AG09319 (cell line): ENCODE measurements around the gene PRDM16.

Experiments
- DNase-seq: peaks from one replicate; pipeline ENCODE4 v3.0.0-alpha.2; 2010; ENCODE audit warnings: low read depth; ENCODE audit errors: extremely low read depth
- TF ChIP-seq, protein P1 (sequence below): IDR thresholded peaks from 2 replicates; pipeline ENCODE4 v1.5.1; 2011; ENCODE audit warnings: low read depth, mild to moderate bottlenecking, inconsistent platforms, low read length, moderate library complexity

The PRDM16 gene

DNA sequence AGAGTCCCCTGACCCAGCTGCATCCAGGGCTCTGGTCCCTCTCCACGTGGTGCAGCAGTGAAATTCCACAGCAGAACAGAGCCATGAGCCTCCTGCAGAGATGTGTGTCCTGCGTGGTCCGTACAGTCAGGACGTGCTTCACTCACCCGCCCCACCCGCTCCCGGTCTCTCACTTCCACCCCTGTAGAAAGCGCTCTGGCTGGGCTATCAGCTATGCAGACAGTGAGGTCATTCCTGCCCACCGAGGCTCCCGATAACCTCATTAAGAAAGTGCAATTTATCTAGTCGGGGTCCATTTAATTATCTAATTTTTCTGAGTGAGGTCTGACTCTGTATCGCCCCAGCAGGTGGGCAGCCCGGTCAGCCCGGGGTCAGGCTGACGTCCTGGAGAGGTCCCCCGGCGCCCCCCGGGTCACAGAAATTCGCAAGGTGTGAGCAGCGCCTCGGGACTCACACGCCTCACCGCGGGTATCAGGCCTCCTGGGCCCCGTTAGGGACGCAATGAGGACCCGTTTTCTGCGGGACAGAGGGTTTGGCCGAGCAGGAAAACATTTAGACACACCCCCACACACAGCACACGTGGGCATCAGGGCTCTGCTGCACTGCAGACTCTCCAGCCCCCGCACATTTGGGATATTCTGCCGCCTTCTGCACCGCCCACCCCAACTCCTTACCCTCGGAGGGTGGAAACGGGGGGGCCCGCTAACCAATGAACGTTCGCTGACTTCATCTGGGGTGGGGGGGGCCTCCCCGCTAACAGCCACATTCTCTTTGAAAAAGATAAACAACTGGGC is 76.7 kb downstream of the PRDM16 start:
- TF ChIP-seq, protein P1, sequence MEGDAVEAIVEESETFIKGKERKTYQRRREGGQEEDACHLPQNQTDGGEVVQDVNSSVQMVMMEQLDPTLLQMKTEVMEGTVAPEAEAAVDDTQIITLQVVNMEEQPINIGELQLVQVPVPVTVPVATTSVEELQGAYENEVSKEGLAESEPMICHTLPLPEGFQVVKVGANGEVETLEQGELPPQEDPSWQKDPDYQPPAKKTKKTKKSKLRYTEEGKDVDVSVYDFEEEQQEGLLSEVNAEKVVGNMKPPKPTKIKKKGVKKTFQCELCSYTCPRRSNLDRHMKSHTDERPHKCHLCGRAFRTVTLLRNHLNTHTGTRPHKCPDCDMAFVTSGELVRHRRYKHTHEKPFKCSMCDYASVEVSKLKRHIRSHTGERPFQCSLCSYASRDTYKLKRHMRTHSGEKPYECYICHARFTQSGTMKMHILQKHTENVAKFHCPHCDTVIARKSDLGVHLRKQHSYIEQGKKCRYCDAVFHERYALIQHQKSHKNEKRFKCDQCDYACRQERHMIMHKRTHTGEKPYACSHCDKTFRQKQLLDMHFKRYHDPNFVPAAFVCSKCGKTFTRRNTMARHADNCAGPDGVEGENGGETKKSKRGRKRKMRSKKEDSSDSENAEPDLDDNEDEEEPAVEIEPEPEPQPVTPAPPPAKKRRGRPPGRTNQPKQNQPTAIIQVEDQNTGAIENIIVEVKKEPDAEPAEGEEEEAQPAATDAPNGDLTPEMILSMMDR = no peak
- DNase-seq = no peak

DNA sequence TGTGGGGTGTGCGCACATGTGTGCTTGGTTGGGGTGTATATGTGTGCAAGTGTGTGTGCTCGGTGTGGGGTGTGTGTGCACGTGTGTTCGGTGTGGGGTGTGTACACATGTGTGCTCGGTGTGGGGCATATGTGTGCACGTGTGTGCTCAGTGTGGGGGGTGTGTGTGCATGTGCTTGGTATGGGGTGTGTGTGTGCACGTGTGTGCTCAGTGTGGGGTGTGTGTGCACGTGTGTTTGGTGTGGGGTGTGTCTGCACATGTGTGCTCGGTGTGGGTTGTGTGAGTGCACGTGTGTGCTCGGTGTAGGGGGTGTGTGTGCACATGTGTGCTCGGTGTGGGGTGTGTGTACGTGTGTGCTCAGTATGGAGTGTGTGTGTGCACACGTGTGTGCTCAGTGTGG is 77.5 kb downstream of the PRDM16 start:
- TF ChIP-seq, protein P1 = no peak
- no peak for DNase-seq

DNA sequence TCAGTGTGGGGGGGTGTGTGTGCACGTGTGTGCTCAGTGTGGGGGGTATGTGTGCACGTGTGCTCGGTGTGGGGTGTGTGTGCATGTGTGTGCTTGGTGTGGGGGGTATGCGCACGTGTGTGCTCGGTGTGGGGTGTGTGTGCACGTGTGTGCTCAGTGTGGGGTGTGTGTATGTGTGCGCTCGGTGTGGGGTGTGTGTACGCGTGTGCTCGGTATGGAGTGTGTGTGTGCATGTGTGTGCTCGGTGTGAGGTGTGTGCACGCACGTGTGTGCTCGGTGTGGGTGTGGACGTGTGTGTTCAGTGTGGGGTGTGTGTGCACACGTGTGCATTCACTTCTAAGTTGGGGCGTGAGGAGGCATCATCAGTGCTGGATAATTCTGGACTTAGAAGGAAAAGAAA is 77.9 kb downstream of the PRDM16 start:
- TF ChIP-seq, protein P1 = no peak
- no peak for DNase-seq

GRCh38 chr1:3148171-3148570 is 79.2 kb downstream of the PRDM16 start:
- DNase-seq = no peak
- TF ChIP-seq, protein P1 = no peak

DNA sequence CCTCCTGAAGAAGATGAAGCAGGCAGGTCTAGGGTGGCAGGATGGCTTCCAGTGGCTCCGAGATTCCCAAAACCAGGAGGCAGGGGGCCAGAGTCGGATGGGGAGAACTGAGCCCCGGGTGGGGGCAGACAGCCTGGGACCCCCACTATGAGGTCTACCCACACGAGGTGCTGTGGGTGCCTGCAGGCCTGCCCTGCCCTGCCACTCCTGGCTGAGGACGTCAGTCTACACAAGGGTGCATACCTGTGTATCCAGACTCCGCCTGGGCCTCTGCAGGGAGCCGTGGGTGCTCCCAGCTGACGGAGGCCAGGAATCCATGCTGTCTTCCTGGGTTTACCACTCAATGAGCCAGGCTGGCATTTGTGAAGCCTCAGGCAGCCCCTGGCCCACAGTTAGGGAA is 80.3 kb downstream of the PRDM16 start:
- DNase-seq = no peak
- TF ChIP-seq, protein P1 = no peak

DNA sequence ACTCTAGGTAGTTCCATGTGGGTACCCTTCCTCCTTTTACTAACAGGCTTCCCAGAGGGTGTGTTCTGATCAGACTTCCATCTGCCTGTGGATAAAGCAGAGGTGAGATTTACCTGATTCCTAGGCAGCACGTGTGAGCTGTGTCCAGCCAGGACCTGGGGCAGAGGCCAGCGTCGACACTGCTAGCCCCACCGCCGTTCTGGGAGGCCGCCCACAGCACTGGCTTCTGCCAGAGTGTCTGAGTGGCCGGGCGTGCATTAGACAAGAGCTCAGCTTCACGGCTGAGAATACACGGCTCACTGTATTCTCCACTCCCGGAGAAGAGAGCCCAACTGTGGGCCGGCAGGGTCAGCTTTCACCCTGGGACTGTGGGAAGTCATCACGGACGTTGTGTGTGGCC is 82.5 kb downstream of the PRDM16 start:
- no peak for DNase-seq
- TF ChIP-seq, protein P1 = no peak

- TF ChIP-seq, protein P1 = no peak
- no peak for DNase-seq
These were observed 83.1 kb downstream of the PRDM16 start for GRCh38 chr1:3152143-3152542.
